Small intestine (tissue), 7 donors: ENCODE results near the gene CTAG1B. TPM values are rescaled to one million over a fixed set of nuclear protein-coding genes. Genes with fewer than 3 reads are reported as not detected.
"Not testable (repeated sequence)": the region's sequence is repeated elsewhere in the genome, so short reads cannot be mapped to it uniquely, and the experiment has no call there.

Experiments used
- DNase-seq, 2 donors: peaks; one replicate each; pipeline versions ENCODE4 v3.0.0 to v3.0.0-alpha.2; 2013
- FAIRE-seq: peaks from 2 replicates; lab custom pipeline; 2012; peaks lifted over from hg19 to GRCh38; lab: Jason Lieb, UNC
- H3K27ac ChIP-seq, 3 donors: one replicate each; pipeline ENCODE4 v1.5.1; 2013; ENCODE audit warnings: low read length in 2 of 3, mild to moderate bottlenecking in 2 of 3, control low read depth in 1 of 3, inconsistent platforms in 1 of 3, low read depth in 1 of 3, moderate library complexity in 1 of 3
- H3K27me3 ChIP-seq, 3 donors: one replicate each; pipeline ENCODE4 v1.6.1; 2013; ENCODE audit warnings: low read length in 3 of 3, inconsistent platforms in 1 of 3; ENCODE audit not compliant: control insufficient read depth in 3 of 3, insufficient read depth in 3 of 3
- H3K36me3 ChIP-seq, 3 donors: one replicate each; pipeline ENCODE4 v1.6.1; 2013; ENCODE audit warnings: low read length in 3 of 3, inconsistent platforms in 1 of 3, low read depth in 1 of 3, mild to moderate bottlenecking in 1 of 3, moderate library complexity in 1 of 3; ENCODE audit not compliant: control insufficient read depth in 3 of 3, insufficient read depth in 2 of 3
- H3K4me1 ChIP-seq, 3 donors: one replicate each; pipeline ENCODE4 v1.6.1; 2013; ENCODE audit warnings: low read length in 2 of 3, inconsistent platforms in 1 of 3, low read depth in 1 of 3, mild to moderate bottlenecking in 1 of 3, moderate library complexity in 1 of 3; ENCODE audit not compliant: control insufficient read depth in 3 of 3, insufficient read depth in 2 of 3
- H3K4me3 ChIP-seq, 3 donors: one replicate each; pipeline ENCODE4 v1.5.1; 2013; ENCODE audit warnings: low read length in 3 of 3, control low read depth in 1 of 3, inconsistent platforms in 1 of 3, low read depth in 1 of 3, mild to moderate bottlenecking in 1 of 3, moderate library complexity in 1 of 3
- H3K9me3 ChIP-seq, 2 donors: one replicate each; pipeline ENCODE4 v1.6.1; 2013; ENCODE audit warnings: low read depth in 1 of 2, low read length in 1 of 2; ENCODE audit not compliant: control insufficient read depth in 2 of 2, insufficient read depth in 1 of 2
- WGBS, 3 donors: extraction: QIAGEN DNeasy Blood & Tissue Kit; methylation state at CpG; one replicate each; pipeline ENCODE4 v1.1.7; 2013; 5-methylcytosine and 5-hydroxymethylcytosine counted together
- polyA plus RNA-seq, 4 donors: library from polyadenylated mRNA; stranded (reverse) in 3 of 4; unstranded in 1 of 4; fragments of 200-250 nt in 3 of 4; fragments of 120-200 nt in 1 of 4; gene quantifications; one replicate each; pipeline versions ENCODE4 v1.2.1 to v1.2.3, GENCODE V29; 2013
- donor health status: healthy with polysubstance abuse.
- donor health status: control.
- donor health status: control.
- donor health status: Bipolar disorder and iron deficiency.
- donor health status: healthy.

Gene CTAG1B
- polyA plus RNA-seq, 4 donors: not detected

DNA sequence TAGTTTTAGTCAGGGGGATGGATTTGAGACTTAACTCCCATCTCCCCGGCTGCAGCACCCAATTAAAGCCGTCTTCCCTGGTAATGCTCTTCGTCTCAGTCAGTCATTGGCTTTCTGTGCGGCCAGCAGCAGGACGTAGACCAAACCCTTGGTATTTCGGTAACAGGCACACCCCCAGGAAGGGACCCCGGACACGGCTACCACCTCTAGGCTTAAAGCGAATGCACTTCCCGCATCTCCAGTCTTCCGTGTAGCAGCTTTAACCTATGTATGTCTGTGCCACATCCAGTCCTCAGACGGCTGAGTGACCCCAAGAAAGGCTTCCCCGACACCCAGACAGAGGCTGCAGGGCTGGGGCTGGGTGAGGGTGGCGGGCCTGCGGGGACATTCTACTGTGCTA, 35.8 kb upstream of the CTAG1B start:
- no peak for FAIRE-seq
- 90 to 93% (median 92%) methylated on average over 12 to 14 of the region's 15 CpGs for WGBS, 3 donors

DNA sequence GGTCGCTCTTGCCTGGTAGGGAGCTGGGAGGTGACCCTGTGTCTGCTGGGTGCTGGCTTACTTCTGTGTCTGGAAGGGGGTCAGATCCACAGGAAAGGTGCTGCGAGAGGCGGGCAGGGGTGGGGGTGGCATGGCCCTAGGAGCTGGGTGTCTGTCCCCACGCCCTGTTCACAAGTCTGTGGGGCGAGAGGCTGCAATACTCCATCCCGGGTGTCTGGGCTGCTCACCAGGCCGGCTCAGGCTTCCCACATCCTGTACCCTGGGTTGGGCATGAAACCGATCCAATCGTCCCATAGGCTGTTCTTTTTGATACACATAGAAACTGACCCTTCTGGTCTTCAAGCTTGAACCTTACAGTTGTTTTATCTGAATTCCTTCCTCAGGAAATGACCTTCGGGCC, 35.3 kb upstream of the CTAG1B start:
- Histone ChIP-seq H3K4me1 (no peaks in the 10 kb centered on the region), H3K27ac (no peak overlapping the region), H3K27me3 (no peaks in the 10 kb centered on the region), H3K9me3 (no peaks in the 10 kb centered on the region), H3K4me3 (no peak overlapping the region), H3K36me3 (no peaks in the 10 kb centered on the region)
- WGBS, 3 donors: 83 to 84% (median 83%) methylated on average over 7 to 10 of the region's 10 CpGs
- DNase-seq (no peak), FAIRE-seq (no peak)

More for the DNA sequence above, 35.8 kb upstream of the CTAG1B start:
- no peaks in the 10 kb centered on the region for H3K9me3 ChIP-seq
- H3K4me1 ChIP-seq: no peaks in the 10 kb centered on the region
- H3K4me3 ChIP-seq: no peak overlapping the region
- H3K27me3 ChIP-seq: no peaks in the 10 kb centered on the region
- DNase-seq: no peak
- no peak overlapping the region for H3K27ac ChIP-seq
- H3K36me3 ChIP-seq: no peaks in the 10 kb centered on the region

DNA sequence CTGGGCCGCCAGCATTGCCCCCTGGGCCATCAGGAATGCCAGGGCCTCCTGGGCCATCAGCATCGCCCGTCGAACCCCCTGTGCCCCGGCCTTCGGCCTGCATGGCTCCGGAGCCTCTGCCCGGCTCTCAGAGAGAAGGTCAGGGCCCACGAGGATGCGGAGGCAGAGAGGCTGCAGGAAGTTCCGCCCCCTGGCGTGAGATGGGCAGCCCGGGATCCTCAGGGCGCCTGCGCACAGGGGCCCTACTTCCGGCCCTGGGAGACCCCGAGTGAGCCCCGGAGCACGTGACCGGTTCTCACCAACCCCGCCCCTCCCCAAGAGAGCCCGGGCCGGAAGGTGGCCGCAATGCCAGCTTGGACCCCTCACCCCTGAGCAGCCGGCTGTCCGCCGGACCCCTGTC, 34.3 kb upstream of the CTAG1B start, which contains the start of gene CTAG2:
CTAG2 (minus strand) TSS at position 167 of the 400 bp plus-strand sequence; CDS start at position 103, 64 bp downstream.
- not testable (repeated sequence) for H3K27me3 ChIP-seq, DNase-seq, H3K36me3 ChIP-seq, H3K27ac ChIP-seq, H3K4me1 ChIP-seq, H3K9me3 ChIP-seq, FAIRE-seq, H3K4me3 ChIP-seq
- WGBS, 3 donors: no CpG with 5 or more reads among the region's 27 CpGs

DNA sequence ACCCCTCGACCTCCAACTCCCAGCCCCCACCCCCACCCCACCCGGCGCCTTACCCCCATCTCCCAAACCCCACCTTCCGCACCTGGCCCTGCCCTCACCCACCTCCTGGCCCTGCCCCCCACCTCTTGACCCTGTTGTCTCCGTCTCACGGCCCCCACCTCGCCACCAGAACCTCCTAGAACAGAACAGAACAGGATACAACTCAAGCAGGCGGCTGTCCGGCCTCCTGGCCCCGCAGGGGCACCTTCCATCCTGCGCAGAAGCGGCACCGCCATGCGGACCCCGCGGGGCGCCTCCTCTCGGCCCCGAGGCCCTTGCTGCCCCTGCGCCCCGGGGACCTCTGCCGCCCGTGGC, 33.9 kb upstream of the CTAG1B start:
- WGBS, 3 donors: 70 to 95% (median 87%) methylated on average over 13 to 22 of the region's 23 CpGs
- FAIRE-seq (no peak), DNase-seq (no peak)
- H3K4me1 ChIP-seq: no peaks in the 10 kb centered on the region
- no peaks in the 10 kb centered on the region for H3K27me3 ChIP-seq
- no peak overlapping the region for H3K27ac ChIP-seq
- H3K36me3 ChIP-seq: no peaks in the 10 kb centered on the region
- H3K9me3 ChIP-seq: no peaks in the 10 kb centered on the region
- no peak overlapping the region for H3K4me3 ChIP-seq

DNA sequence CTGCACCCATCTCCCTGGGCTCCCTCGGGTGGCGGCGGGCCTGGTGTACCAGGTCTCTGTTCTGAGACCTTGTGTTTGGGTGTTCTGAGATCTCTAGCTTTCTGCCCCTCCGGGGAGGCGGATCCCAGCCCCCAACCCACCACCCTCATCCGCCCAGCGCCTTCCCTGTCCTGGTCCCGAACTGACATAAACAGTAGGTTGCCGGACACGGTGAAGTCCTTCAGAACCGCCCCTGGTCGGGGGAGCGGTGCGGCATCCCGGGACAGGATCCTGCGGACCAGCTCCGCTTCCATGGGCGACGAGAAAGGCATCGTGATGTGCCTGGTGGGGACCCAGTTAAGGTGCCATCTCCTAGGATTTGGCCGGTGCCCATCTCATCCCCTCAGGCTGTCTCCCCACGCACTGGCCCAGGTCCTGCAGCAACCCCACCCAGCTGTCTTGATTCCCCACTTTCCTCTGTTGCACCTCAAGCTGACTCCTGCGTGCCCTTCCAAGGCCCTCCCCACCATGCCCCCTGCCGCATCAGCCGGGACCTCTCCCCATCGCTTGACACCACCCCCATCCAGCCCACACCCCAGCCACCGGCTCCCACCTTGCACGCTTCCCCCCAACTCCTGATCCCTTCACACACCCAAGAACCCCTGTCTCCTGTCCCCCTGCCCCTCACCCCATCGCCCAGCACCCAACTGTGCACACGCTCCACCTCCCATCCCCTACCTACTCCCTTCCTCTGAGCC, 33.4 kb upstream of the CTAG1B start:
- DNase-seq: no peak
- 91 to 92% (median 92%) methylated on average over 23 to 30 of the region's 30 CpGs for WGBS, 3 donors
- Histone ChIP-seq H3K27me3 (no peaks in the 10 kb centered on the region), H3K4me1 (no peaks in the 10 kb centered on the region), H3K4me3 (no peak overlapping the region), H3K27ac (no peak overlapping the region), H3K36me3 (no peaks in the 10 kb centered on the region), H3K9me3 (no peaks in the 10 kb centered on the region)
- FAIRE-seq: no peak

DNA sequence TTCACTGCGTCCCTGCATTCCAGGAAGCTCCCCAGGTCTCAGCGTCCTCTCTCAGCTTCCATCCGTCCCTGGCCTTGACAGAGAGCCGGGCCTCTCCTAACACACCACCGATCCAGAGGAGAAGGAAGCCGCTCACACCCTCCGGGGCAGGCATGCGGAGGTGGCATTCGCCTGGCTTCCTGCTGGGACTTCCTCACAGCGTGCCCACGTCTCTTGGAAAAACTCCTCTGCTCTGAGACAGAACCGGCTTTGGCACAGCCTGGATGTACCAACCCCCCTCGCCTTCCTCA, 31.1 kb upstream of the CTAG1B start:
- FAIRE-seq (no peak), DNase-seq (no peak)
- WGBS, 3 donors: 53 to 68% (median 60%) methylated on average over 8 to 13 of the region's 13 CpGs
- no peak overlapping the region for H3K4me3 ChIP-seq
- no peaks in the 10 kb centered on the region for H3K36me3 ChIP-seq
- H3K4me1 ChIP-seq: no peaks in the 10 kb centered on the region
- no peaks in the 10 kb centered on the region for H3K9me3 ChIP-seq
- H3K27ac ChIP-seq: no peak overlapping the region
- no peaks in the 10 kb centered on the region for H3K27me3 ChIP-seq

DNA sequence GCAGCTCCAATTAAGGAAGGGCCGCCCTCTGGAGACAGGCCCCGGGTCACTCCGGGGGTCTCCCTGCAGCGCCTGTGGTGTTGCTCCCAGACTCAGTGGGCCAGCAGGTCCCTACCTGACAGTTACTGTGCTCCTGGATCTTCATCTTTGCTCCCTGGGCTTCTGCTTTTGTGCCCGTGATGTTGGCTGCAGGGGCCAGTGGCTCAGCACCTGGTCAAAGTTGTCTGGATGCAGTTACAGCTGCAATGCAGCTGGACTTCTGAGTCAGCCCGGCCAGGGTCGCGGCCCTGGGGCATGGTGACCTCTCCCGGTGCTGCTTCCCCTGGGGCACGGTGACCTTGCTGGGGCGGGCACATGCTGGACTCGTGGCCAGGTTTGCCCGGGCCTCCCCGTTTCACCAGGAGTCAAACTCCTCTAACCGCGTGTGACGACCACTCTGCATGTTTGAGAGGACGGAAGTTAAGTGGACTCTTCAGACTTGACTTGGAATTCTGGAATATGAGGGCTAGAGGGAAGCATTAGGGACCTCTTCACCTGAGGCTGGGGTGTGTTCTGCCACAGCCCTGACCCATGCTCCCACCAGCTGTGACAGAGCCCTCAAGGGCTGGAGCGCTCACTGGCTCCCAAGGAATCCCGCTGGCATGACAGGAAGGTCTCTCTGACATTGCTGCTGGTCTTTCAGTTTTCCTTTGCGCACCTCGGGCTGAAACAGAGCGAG, 30.6 kb upstream of the CTAG1B start:
- Histone ChIP-seq H3K36me3 (no peaks in the 10 kb centered on the region), H3K4me3 (no peak overlapping the region), H3K27me3 (no peaks in the 10 kb centered on the region), H3K4me1 (no peaks in the 10 kb centered on the region), H3K9me3 (no peaks in the 10 kb centered on the region), H3K27ac (no peak overlapping the region)
- FAIRE-seq: no peak
- WGBS, 3 donors: 70 to 81% (median 78%) methylated on average over 21 to 23 of the region's 23 CpGs
- no peak for DNase-seq

DNA sequence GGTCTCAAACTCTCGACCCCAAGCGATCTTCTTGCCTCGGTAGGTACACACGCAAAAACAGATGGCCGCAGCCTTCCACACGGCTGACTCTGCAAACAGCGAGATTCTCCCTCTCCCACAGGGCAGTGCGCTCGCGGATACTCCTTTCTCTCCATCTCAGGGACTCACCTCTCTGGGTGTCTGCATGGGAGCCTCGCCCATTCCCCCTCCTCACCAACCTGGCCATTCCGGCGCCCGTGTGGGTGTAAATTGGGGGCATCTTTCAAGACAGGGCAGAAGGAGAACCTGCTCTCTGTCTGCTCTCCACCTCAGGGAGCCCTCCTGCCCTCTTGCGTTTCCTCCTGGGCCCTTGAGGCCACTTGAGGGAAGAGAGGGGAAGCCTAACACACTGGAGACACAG, 29.8 kb upstream of the CTAG1B start:
- WGBS, 3 donors: 80 to 89% (median 81%) methylated on average over 13 to 15 of the region's 15 CpGs
- Histone ChIP-seq H3K9me3 (no peaks in the 10 kb centered on the region), H3K4me1 (no peaks in the 10 kb centered on the region), H3K27ac (no peak overlapping the region), H3K36me3 (no peaks in the 10 kb centered on the region), H3K4me3 (no peak overlapping the region), H3K27me3 (no peaks in the 10 kb centered on the region)
- no peak for DNase-seq
- no peak for FAIRE-seq
